Karpas-422 (cell line): ENCODE results near the gene TRANK1. TPM values are rescaled to one million over a fixed set of nuclear protein-coding genes. Genes with fewer than 3 reads are reported as not detected.

Experiments
- DNase-seq: peaks from one replicate; pipeline ENCODE4 v3.0.0-alpha.2; 2015
- H2AFZ ChIP-seq: fragments of 200-600 bp; sonication (generic); 2 replicates; pipeline ENCODE4 v1.6.1; 2014; ENCODE audit warnings: antibody characterized with exemption, low read length, mixed read lengths
- H3K27ac ChIP-seq: fragments of 200-600 bp; sonication (generic); 2 replicates; pipeline ENCODE4 v1.5.1; 2014; ENCODE audit warnings: mild to moderate bottlenecking, low read length, moderate library complexity
- H3K27me3 ChIP-seq: fragments of 200-600 bp; sonication (generic); 2 replicates; pipeline ENCODE4 v1.6.1; 2014; ENCODE audit warnings: low read length, mixed read lengths
- H3K36me3 ChIP-seq: fragments of 200-600 bp; sonication (generic); 2 replicates; pipeline ENCODE4 v1.6.1; 2014; ENCODE audit warnings: low read length, mixed read lengths; ENCODE audit not compliant: insufficient read depth
- H3K4me1 ChIP-seq: fragments of 200-600 bp; sonication (generic); 2 replicates; pipeline ENCODE4 v1.6.1; 2014; ENCODE audit warnings: mild to moderate bottlenecking, low read length, mixed read lengths
- H3K4me2 ChIP-seq: fragments of 200-600 bp; sonication (generic); 2 replicates; pipeline ENCODE4 v1.6.1; 2014; ENCODE audit warnings: low read length, low read depth, mild to moderate bottlenecking; ENCODE audit not compliant: poor library complexity, severe bottlenecking
- H3K4me3 ChIP-seq: fragments of 200-600 bp; sonication (generic); 2 replicates; pipeline ENCODE4 v1.5.1; 2014; ENCODE audit warnings: mild to moderate bottlenecking, antibody characterized with exemption, low read length, mixed read lengths
- H3K79me2 ChIP-seq: fragments of 200-600 bp; sonication (generic); 2 replicates; pipeline ENCODE4 v1.6.1; 2014; ENCODE audit warnings: mild to moderate bottlenecking, low read length, mixed read lengths
- H3K9ac ChIP-seq: fragments of 200-600 bp; sonication (generic); 2 replicates; pipeline ENCODE4 v1.6.0; 2014; ENCODE audit warnings: low read length
- H3K9me2 ChIP-seq: fragments of 200-600 bp; sonication (generic), shearing (Covaris generic); replicated peaks from 2 replicates; pipeline ENCODE4 v1.6.0; 2014; ENCODE audit warnings: mild to moderate bottlenecking, low read length, moderate library complexity; ENCODE audit not compliant: insufficient read depth
- H3K9me3 ChIP-seq: fragments of 300-700, 200-600 bp; sonication (generic); 2 replicates; pipeline ENCODE4 v1.6.1; 2014; ENCODE audit warnings: low read length, mixed read lengths
- H4K20me1 ChIP-seq: fragments of 200-600 bp; sonication (generic); 2 replicates; pipeline ENCODE4 v1.6.1; 2014; ENCODE audit warnings: mild to moderate bottlenecking, antibody characterized with exemption, low read length, low read depth; ENCODE audit not compliant: insufficient read depth
- total RNA-seq: library from RNA; depleted of rRNA; stranded (reverse); fragments of >200 nt; shearing (Covaris generic); gene quantifications from 2 replicates; pipeline ENCODE4 v1.2.3, GENCODE V29; 2014; ENCODE audit warnings: low replicate concordance

Gene TRANK1
- total RNA-seq, 1 experiment from 2014 or later, result 123 TPM

DNA sequence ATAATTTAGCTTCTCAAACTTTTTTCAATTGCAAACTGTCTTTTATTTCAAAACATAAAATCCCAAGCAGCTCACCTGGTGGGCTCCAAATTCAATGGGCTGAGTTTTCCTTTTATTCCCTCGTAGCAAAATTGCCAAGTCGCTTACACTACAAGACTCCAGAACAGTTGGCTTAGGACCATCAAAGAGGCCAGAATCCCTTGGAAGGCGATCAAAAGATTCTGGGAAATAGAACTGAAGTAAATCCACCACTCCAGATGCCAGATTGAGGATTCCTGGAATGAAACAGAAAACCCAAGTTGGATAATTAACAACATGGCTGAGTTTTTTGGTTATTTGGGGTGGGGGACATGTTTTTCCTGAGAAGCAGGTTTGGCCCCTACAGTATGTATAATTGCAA, 92.8 kb downstream of the TRANK1 start:
- Histone ChIP-seq H3K9ac (no peak overlapping the region), H3K36me3 (peaks cover 61% of the 10 kb centered on the region), H3K27ac (no peak overlapping the region), H3K79me2 (peaks cover 7% of the 10 kb centered on the region; the same call in 1 of the 2 replicates), H4K20me1 (no peaks in the 10 kb centered on the region), H3K27me3 (no peaks in the 10 kb centered on the region), H3K4me1 (no peaks in the 10 kb centered on the region), H3K4me3 (no peak overlapping the region), H3K9me2 (no peaks in the 10 kb centered on the region), H3K9me3 (no peaks in the 10 kb centered on the region), H2AFZ (no peak overlapping the region), H3K4me2 (no peak overlapping the region)
- no peak for DNase-seq

DNA sequence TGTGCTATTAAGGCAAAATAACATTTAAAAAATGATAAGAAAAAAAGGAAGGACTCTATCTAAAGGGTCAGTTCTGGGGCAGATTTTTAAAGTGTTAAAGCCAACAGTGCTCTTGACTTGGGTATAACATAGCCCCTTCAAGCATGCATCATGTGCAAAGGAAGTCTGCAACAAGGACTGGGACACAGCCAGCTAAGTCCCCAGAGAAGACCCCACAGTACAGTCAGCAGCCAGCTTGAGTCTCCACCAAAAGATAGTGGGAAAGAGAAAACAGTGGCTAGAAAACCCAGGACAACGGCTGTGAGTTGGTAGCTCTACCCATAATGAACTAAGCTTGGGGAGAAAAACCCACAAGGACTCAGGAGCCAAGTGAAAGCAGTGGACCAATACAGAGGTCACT, 94.1 kb downstream of the TRANK1 start:
- H3K36me3 ChIP-seq, result peaks cover 71% of the 10 kb centered on the region
- H3K9me2 ChIP-seq, result no peaks in the 10 kb centered on the region
- no peaks in the 10 kb centered on the region for H4K20me1 ChIP-seq
- DNase-seq, result no peak
- H3K27ac ChIP-seq, result no peak overlapping the region
- H3K9me3 ChIP-seq, result no peaks in the 10 kb centered on the region
- no peak overlapping the region for H3K4me3 ChIP-seq
- H3K4me1 ChIP-seq, result no peaks in the 10 kb centered on the region
- peaks cover 7% of the 10 kb centered on the region; the same call in 1 of the 2 replicates for H3K79me2 ChIP-seq
- H3K27me3 ChIP-seq, result no peaks in the 10 kb centered on the region
- H3K9ac ChIP-seq, result no peak overlapping the region
- H2AFZ ChIP-seq, result no peak overlapping the region
- no peak overlapping the region for H3K4me2 ChIP-seq

DNA sequence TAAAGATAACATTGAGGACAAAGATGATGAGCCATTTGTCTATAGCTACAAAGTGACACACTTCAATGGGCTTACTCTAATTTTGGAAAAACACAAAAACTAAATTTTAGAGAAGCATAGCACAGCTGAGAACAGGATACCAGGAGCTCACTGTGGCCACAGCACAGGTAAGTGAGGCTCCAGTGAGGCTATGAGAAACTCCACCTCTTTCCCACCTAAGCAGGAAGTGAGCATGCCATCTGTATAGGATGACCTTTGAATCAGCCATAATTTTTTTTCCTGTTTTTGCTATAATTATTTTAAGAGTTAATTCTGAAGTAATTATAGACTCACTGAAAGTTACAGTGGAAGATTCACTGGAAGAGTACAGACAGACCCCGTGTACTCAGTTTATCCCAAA, 98.4 kb downstream of the TRANK1 start:
- no peaks in the 10 kb centered on the region for H3K4me1 ChIP-seq
- no peaks in the 10 kb centered on the region for H4K20me1 ChIP-seq
- H3K27ac ChIP-seq, result no peak overlapping the region
- H3K27me3 ChIP-seq, result no peaks in the 10 kb centered on the region
- H3K79me2 ChIP-seq, result 0 out of 2 replicates have a peak, but pooled peaks cover 4% of the 10 kb centered on the region
- H3K4me2 ChIP-seq, result no peak overlapping the region
- H3K9ac ChIP-seq, result no peak overlapping the region
- DNase-seq, result no peak
- H3K9me3 ChIP-seq, result no peaks in the 10 kb centered on the region
- H2AFZ ChIP-seq, result no peak overlapping the region
- peaks cover 90% of the 10 kb centered on the region for H3K36me3 ChIP-seq
- no peaks in the 10 kb centered on the region for H3K9me2 ChIP-seq
- no peak overlapping the region for H3K4me3 ChIP-seq

DNA sequence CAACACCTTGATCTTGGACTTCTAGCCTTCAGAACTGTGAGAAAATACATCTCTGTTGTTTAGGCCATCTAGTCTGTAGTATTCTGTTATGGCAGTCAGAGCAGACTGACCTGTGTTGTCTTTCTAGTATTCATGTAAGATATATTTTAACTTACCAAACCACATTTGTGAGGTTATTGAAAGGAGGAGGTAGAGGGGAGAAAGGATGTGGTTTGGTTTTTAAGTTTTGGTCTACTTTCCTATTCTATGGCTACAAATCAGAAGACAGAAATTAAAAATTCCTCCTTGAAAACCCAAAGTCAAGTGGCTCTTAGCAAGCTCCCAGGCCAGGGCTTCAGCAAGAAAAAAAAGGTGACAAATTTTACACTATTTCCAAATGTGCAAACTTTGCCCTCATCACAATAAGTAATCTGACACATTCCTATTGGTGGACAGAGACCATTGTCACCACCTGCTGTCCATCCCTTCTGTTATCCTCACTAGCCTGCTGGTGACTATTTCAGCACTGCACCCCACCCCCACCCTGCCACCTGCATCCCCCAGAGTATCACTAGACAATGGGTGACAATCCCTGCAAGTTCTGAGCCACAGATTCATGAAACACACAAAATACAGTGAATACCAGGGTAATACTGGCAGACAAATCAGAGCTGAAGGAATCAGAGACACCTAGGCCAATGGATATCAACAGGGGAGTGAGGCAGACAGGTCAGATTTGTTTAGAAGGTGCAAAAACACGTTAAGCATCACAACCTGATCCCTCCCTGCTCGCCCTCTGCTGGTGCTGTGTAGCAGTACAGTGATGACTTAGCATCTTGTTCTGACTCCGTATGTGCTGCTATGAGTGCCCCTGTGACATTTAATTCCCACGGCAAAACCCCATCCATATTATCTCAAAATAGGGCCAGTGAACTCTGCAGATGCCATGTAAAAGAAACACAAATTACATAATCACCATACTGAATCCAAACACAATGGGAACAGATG, 101.5 kb downstream of the TRANK1 start:
- H2AFZ ChIP-seq, result no peak overlapping the region
- no peaks in the 10 kb centered on the region for H3K4me1 ChIP-seq
- H3K9ac ChIP-seq, result no peak overlapping the region
- DNase-seq, result peak; percentile 60
- no peak overlapping the region for H3K4me2 ChIP-seq
- H3K9me3 ChIP-seq, result no peaks in the 10 kb centered on the region
- H3K36me3 ChIP-seq, result peaks cover 85% of the 10 kb centered on the region
- no peaks in the 10 kb centered on the region for H4K20me1 ChIP-seq
- no peaks in the 10 kb centered on the region for H3K9me2 ChIP-seq
- H3K4me3 ChIP-seq, result no peak overlapping the region
- no peak overlapping the region for H3K27ac ChIP-seq
- H3K79me2 ChIP-seq, result 0 out of 2 replicates have a peak, but pooled peaks cover 1% of the 10 kb centered on the region
- H3K27me3 ChIP-seq, result no peaks in the 10 kb centered on the region

DNA sequence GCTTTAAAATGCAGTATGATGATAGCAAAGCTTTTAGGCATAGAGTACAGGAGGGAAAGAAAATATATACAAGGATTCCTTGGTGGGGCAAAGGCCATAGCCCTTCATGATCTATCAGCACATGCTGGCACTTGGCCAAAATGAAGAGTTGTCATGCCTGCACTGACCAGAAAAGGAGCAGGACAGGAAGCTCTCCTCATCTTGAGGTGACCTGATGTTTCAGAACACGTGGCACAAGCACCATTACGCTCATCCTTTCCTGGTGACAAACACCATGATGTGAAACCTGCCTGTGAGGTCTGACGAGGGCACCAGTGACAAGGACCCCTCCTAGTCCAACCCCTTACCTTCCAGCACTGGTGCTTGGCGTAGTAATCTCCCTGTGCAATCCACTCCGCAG, 102.6 kb downstream of the TRANK1 start:
- Histone ChIP-seq H3K9me2 (no peaks in the 10 kb centered on the region), H3K27me3 (no peaks in the 10 kb centered on the region), H3K4me2 (no peak overlapping the region), H2AFZ (no peak overlapping the region), H3K27ac (no peak overlapping the region), H3K4me3 (no peak overlapping the region), H3K36me3 (peaks cover 83% of the 10 kb centered on the region), H3K9me3 (no peaks in the 10 kb centered on the region), H3K9ac (no peak overlapping the region), H3K79me2 (no peaks in the 10 kb centered on the region), H4K20me1 (no peaks in the 10 kb centered on the region), H3K4me1 (no peaks in the 10 kb centered on the region)
- no peak for DNase-seq

DNA sequence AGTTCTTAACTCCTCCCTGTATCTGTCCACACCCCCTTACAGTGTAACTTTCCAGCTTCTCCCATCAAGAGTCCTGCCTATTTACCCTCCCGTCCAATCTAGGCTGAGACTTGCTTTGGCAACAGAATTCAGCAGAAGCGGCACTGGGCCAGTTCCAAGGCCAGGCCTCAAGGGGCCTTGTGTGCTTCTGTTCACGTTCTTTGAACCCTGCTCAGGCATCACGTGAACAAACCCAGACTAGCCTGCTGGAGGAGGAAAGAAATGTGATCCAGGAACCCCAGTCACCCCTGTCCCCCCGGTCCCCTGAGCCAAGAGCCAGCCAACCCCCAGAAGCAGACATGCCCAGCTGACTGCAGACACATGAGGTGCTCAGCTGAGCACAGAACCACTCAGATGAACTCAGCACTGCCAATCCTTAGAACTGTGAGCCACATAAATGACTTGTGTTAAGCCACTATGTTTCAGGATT, 104.4 kb downstream of the TRANK1 start:
- Histone ChIP-seq H2AFZ (no peak overlapping the region), H3K36me3 (peaks cover 70% of the 10 kb centered on the region), H3K9ac (no peak overlapping the region), H3K79me2 (no peaks in the 10 kb centered on the region), H3K9me3 (no peaks in the 10 kb centered on the region), H3K9me2 (no peaks in the 10 kb centered on the region), H4K20me1 (no peaks in the 10 kb centered on the region), H3K4me1 (no peaks in the 10 kb centered on the region), H3K27me3 (no peaks in the 10 kb centered on the region), H3K4me3 (no peak overlapping the region), H3K4me2 (no peak overlapping the region), H3K27ac (no peak overlapping the region)
- no peak for DNase-seq

DNA sequence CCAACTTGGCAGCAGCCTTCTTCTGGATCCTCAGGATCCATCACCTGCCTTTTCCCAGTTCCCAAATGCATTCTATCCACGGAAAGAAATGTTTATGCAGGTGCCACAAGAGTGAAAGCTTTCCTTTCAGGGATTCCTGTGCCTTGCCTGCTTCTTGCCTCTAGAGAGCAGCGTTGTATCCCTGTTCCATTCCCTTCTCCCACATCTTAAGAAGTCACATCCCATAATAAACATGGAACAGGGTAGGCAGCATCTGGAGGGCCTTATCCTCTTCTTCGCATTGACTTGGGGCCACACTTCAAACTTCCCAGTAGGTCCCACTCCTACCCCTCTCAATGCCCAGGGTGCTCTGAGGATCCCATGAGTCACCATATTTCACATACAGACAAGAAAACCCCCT, 107.8 kb downstream of the TRANK1 start:
- no peak overlapping the region for H3K4me3 ChIP-seq
- H2AFZ ChIP-seq, result no peak overlapping the region
- H3K4me1 ChIP-seq, result no peaks in the 10 kb centered on the region
- H4K20me1 ChIP-seq, result no peaks in the 10 kb centered on the region
- no peaks in the 10 kb centered on the region for H3K9me3 ChIP-seq
- no peak overlapping the region for H3K4me2 ChIP-seq
- H3K79me2 ChIP-seq, result no peaks in the 10 kb centered on the region
- no peak for DNase-seq
- H3K9me2 ChIP-seq, result no peaks in the 10 kb centered on the region
- no peaks in the 10 kb centered on the region for H3K27me3 ChIP-seq
- H3K9ac ChIP-seq, result no peak overlapping the region
- H3K36me3 ChIP-seq, result peaks cover 66% of the 10 kb centered on the region
- no peak overlapping the region for H3K27ac ChIP-seq

DNA sequence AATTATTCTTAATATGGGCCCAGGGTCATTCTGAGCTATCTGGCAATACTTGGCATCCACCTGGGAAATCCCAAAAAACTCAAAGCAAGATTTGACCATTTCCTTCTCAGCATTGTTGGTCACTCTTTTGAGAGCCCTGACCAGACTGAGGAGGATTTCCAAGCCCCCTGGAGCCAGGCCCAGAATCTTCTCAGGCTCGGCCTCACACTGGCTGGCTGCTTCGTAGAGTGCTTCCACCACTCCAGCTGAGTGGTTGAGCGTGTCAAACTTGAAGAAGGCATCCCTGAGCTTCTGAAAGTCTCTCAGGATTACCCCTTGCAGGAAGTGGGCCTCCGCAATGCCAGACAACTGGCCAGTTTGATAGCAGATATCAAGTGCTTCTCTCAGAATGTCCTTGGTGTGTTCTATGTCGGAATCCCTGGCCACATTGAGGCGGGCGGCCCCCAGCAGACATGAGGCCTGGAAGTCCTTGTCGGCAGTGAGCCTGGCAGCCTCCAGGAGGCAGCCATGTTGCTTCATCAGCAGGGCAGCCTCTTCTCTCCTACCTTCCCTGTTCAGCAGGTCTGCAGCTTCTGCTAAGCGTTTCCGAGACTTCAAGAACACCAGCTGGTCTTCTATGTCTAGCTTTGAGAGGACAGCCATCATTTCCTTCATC, 111.6 kb downstream of the TRANK1 start:
- Histone ChIP-seq H3K27ac (no peak overlapping the region), H3K9ac (no peak overlapping the region), H3K4me3 (no peak overlapping the region), H3K36me3 (peaks cover 41% of the 10 kb centered on the region), H3K79me2 (no peaks in the 10 kb centered on the region), H3K9me2 (no peaks in the 10 kb centered on the region), H2AFZ (no peak overlapping the region), H3K9me3 (no peaks in the 10 kb centered on the region), H3K4me1 (no peaks in the 10 kb centered on the region), H4K20me1 (peaks cover 8% of the 10 kb centered on the region; the same call in 1 of the 2 replicates), H3K27me3 (no peaks in the 10 kb centered on the region), H3K4me2 (no peak overlapping the region)
- DNase-seq, result no peak
